HEK293T (cell line): ENCODE results near the gene LYSET.

ENCODE experiments used
- BHLHE40 ChIP-seq: fragments of 450-650 bp; IDR thresholded peaks from 2 replicates; pipeline ENCODE4 v1.6.1; 2016; ENCODE audit warnings: mild to moderate bottlenecking, moderate library complexity, borderline replicate concordance
- ELF4 ChIP-seq: fragments of 450-650 bp; IDR thresholded peaks from 2 replicates; pipeline ENCODE4 v1.6.1; 2017; ENCODE audit warnings: antibody characterized with exemption
- FOXA1 ChIP-seq: fragments of 450-650 bp; IDR thresholded peaks from 2 replicates; pipeline ENCODE4 v1.6.1; 2016; ENCODE audit warnings: mild to moderate bottlenecking
- NFRKB ChIP-seq: fragments of 450-650 bp; IDR thresholded peaks from 2 replicates; pipeline ENCODE4 v1.6.1; 2016; ENCODE audit warnings: mild to moderate bottlenecking, moderate library complexity
- SP1 ChIP-seq: fragments of 450-650 bp; IDR thresholded peaks from 2 replicates; pipeline ENCODE4 v1.6.1; 2017
- TARDBP ChIP-seq: fragments of 450-650 bp; IDR thresholded peaks from 2 replicates; pipeline ENCODE4 v1.6.1; 2016
- ZNF384 ChIP-seq: fragments of 450-650 bp; IDR thresholded peaks from 2 replicates; pipeline ENCODE4 v1.6.1; 2016

DNA sequence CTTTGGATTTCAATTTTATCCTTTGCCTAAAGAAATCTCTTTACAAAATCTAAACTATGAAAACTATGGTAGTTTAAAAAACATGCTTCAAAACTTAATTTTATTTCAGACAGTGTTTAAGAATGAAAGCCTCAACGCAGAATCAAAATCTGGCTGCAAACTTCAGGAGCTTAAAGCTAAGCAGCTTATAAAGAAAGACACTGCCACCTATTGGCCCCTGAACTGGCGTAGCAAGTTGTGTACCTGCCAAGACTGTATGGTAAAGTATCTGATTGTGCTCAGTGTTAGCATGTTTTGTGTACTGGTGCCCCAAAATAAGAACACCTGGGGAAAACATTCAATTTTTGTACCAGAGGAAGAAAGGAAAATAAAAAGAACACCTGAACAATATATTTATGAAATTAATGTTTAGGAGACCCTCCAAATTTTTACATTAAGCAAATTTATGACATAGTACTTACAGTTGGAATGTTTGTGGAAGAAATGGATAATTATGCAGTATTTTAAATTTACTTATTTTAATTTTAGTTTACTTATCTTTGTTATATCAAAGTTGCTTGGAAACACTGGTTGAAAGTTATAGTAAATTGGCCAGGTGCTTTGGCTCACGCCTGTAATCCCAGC is 34.1 kb downstream of the LYSET start:
- TF ChIP-seq NFRKB: no peak
- no peak for TF ChIP-seq TARDBP
- TF ChIP-seq BHLHE40: no peak
- no peak for TF ChIP-seq SP1
- no peak for TF ChIP-seq FOXA1
- no peak for TF ChIP-seq ELF4
- TF ChIP-seq ZNF384: no peak
